LNCaP clone FGC (cell line): Measurements from ENCODE around the gene CHCHD6.

Source experiments
- DNase-seq: peaks from one replicate; pipeline ENCODE4 v3.0.0-alpha.2; 2011; ENCODE audit warnings: low read depth
- H3K4me3 ChIP-seq: 2 replicates; pipeline ENCODE4 v1.5.1; 2011; ENCODE audit warnings: mild to moderate bottlenecking, low read depth, low read length, control low read depth
- TF ChIP-seq, protein P1 (sequence below): IDR thresholded peaks from 2 replicates; pipeline ENCODE4 v1.5.1; 2012; ENCODE audit warnings: mild to moderate bottlenecking; ENCODE audit not compliant: control insufficient read depth, insufficient read depth; ENCODE audit errors: extremely low read depth

The CHCHD6 gene

DNA sequence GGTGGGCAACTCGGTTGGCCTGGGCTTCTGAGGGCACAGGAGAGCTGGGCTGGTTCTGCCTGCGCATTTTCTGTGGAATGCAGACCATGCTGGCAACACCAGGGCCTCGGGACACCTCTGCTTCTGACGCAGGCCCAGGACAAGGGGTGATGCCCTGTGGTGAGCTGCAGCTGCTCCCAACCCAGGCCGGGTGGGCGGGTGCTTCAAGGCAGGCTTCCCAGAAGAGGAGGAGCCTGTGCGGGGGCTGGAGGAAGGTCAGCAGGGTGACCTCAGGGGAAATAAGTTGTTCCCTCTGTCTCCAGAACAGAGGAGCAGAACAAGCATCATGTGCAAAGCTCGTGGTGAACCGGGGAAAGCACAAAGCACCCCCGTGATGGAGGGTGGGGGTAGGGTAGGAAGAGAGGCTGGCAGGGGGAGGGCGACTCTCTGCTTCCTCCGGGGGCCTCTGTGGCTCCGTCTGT is 267.9 kb downstream of the CHCHD6 start:
- TF ChIP-seq, protein P1, sequence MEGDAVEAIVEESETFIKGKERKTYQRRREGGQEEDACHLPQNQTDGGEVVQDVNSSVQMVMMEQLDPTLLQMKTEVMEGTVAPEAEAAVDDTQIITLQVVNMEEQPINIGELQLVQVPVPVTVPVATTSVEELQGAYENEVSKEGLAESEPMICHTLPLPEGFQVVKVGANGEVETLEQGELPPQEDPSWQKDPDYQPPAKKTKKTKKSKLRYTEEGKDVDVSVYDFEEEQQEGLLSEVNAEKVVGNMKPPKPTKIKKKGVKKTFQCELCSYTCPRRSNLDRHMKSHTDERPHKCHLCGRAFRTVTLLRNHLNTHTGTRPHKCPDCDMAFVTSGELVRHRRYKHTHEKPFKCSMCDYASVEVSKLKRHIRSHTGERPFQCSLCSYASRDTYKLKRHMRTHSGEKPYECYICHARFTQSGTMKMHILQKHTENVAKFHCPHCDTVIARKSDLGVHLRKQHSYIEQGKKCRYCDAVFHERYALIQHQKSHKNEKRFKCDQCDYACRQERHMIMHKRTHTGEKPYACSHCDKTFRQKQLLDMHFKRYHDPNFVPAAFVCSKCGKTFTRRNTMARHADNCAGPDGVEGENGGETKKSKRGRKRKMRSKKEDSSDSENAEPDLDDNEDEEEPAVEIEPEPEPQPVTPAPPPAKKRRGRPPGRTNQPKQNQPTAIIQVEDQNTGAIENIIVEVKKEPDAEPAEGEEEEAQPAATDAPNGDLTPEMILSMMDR = no peak
- H3K4me3 ChIP-seq = no peak overlapping the region
- no peak for DNase-seq

DNA sequence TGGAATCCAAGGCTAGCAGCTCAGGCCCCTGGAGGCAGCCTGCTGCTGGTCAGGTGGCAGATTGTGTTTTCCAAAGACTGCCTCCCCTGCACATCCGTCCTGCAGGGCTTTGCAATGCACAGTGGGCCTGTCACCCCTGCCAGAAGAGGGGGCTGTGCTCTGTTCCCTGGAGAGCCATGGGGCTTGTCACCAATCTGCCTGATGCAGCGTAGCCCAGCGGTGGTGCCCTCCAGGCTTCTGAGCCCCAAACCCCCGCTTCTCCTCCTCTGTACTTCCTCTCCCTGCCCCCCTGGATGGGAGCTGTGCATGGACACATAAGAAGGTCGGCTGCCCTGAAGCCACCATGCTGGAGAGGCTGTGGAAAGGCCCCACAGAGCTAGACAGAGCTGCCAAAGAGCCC is 268.8 kb downstream of the CHCHD6 start:
- no peak overlapping the region for H3K4me3 ChIP-seq
- no peak for DNase-seq
- TF ChIP-seq, protein P1 = no peak

DNA sequence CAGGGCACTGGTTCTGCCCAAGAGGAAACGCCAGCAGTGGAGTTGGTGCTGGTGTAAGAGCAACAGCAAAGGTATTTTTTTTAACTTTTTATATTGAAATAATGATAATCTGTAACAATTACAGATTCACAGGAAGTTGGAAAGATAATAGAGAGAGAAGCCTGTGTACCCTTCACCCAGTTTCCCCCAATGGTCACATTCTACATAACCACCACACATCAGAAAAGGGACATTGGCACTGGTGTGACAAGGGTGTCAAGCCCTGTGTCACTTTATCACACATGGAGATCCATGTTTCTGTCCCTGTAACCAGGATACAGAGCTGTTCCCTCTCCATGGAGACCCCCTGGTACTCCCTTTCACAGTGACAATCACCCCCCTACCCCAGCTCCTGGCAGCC is 269.8 kb downstream of the CHCHD6 start:
- DNase-seq = no peak
- TF ChIP-seq, protein P1 = no peak
- no peak overlapping the region for H3K4me3 ChIP-seq

DNA sequence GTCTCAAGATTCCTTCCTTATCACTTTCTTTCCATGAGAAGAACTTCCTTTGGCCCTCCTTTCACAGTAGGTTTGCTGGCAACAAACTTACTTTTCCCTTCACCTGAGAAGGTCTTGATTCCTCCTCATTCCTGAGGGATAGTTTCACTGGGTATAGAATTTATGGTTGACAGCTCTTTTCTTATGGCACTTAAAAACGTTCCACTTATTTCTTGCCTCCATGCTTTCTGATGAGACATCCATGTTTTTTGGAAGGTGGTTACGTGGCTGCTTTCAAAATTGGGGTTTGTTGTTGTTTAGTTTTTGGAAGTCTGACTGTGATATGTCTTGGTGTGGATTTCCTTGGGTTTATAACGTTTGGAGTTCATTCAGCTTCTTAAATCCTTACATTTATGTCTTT is 270.7 kb downstream of the CHCHD6 start:
- TF ChIP-seq, protein P1 = no peak
- DNase-seq = no peak
- no peak overlapping the region for H3K4me3 ChIP-seq

DNA sequence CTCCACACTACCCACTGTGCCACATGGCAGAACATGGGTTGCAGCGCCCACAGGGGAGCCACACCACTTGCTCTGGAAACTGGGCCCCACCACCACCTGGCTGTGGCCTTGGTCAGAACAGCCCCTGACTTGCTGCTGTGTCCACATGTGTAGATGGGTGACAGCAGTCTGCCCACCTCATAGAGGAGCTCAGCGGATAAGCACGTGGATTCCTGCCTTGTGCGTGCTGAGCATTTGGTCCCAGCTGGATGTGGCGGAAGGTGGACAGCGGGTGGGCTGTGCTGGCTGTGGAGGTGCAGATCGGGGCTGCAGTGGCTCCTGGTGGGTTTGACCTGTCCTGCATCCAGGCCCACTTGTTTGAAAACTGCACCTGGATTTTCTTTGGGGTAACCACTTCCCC is 272.9 kb downstream of the CHCHD6 start:
- DNase-seq = no peak
- TF ChIP-seq, protein P1 = no peak

DNA sequence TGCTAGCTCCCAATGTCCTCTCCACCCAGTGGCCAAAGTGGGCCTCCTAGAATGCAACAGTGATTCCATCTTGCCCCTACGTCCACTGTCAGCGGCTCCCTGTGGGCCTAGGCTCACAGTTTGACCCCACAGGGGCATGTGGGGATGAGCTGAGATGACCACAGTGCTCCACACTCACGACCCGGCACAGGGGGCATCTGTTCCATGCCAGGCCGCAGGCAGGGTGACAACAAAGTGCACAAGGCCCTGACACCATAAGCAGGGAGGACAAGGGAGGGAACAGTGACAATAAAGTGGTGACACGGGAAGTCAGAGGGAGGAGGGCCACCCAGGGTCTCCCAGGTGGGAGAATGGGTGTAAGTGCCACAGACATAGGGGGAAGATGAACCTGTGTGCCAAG is 273.8 kb downstream of the CHCHD6 start:
- TF ChIP-seq, protein P1 = no peak
- H3K4me3 ChIP-seq = no peak overlapping the region
- no peak for DNase-seq

More for the DNA sequence above, 272.9 kb downstream of the CHCHD6 start:
- no peak overlapping the region for H3K4me3 ChIP-seq

DNA sequence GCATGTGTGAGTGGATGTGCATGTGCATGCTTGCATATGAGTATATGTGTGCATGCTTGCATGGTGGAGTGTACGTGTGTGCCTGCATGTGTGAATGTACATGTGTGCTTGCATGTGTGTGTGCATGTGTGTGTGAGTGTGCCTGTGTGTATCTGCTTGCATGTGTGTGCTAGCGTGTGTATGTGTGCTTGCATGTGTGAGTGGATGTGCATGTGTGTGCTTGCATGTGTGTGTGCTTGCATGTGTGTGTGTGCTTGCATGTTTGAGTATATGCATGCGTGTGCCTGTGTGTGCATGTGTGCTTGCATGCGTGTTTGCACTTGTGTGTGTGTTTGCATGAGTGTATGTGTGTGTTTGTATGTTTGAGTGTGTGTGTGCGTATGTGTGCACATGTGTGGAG is 274.3 kb downstream of the CHCHD6 start:
- no peak for DNase-seq
- TF ChIP-seq, protein P1 = no peak
- H3K4me3 ChIP-seq = no peak overlapping the region
